Fibroblast of skin of left biceps (primary cell): ENCODE results near the gene KCNG1.
"Not testable (repeated sequence)": the region's sequence is repeated elsewhere in the genome, so short reads cannot be mapped to it uniquely, and the experiment has no call there.

Experiments
- DNase-seq, 2 experiments: peaks; one replicate each; pipeline ENCODE4 v3.0.0-alpha.2; 2013; ENCODE audit warnings: low read depth in 2 of 2

KCNG1 gene

GRCh38 chr20:51022803-51023616 lies at the start of gene KCNG1:
TSS of gene KCNG1 (minus strand) at chr20:51023107. CDS start at chr20:51010338, 12,769 bp downstream.
- peak in 1 of 2 experiments; percentile 39 for DNase-seq

GRCh38 chr20:51070621-51071020 lies 47.7 kb upstream of the KCNG1 start:
- DNase-seq, result no peak

GRCh38 chr20:51067792-51068191 lies 44.9 kb upstream of the KCNG1 start:
- DNase-seq, result no peak

GRCh38 chr20:51065615-51066014 lies 42.7 kb upstream of the KCNG1 start:
- no peak for DNase-seq

- no peak for DNase-seq
These were observed 41.2 kb upstream of the KCNG1 start for GRCh38 chr20:51064137-51064536.

GRCh38 chr20:51062065-51062464 lies 39.2 kb upstream of the KCNG1 start:
- DNase-seq, result no peak

- no peak for DNase-seq
These were observed 38.6 kb upstream of the KCNG1 start for GRCh38 chr20:51061418-51062045.

- no peak for DNase-seq
These were observed 37.4 kb upstream of the KCNG1 start for GRCh38 chr20:51060301-51060700.

- no peak for DNase-seq
These were observed 37.0 kb upstream of the KCNG1 start for GRCh38 chr20:51059862-51060261.

- DNase-seq, result no peak
These were observed 35.1 kb upstream of the KCNG1 start for GRCh38 chr20:51058017-51058416.

- no peak for DNase-seq
These were observed 31.3 kb upstream of the KCNG1 start for GRCh38 chr20:51054233-51054632.

- no peak for DNase-seq
These were observed 27.7 kb upstream of the KCNG1 start for GRCh38 chr20:51050531-51051075.

GRCh38 chr20:51046021-51046985 lies 23.4 kb upstream of the KCNG1 start:
- no peak for DNase-seq

- DNase-seq, result not testable (repeated sequence)
These were observed 22.6 kb upstream of the KCNG1 start for GRCh38 chr20:51045492-51045891.

- no peak for DNase-seq
These were observed 21.9 kb upstream of the KCNG1 start for GRCh38 chr20:51044796-51045195.

GRCh38 chr20:51043811-51044210 lies 20.9 kb upstream of the KCNG1 start:
- no peak for DNase-seq

- DNase-seq, result no peak
These were observed 19.8 kb upstream of the KCNG1 start for GRCh38 chr20:51042657-51043247.

- no peak for DNase-seq
These were observed 19.2 kb upstream of the KCNG1 start for GRCh38 chr20:51042064-51042463.

- no peak for DNase-seq
These were observed 14.7 kb upstream of the KCNG1 start for GRCh38 chr20:51037532-51038115.

- no peak for DNase-seq
These were observed 14.1 kb upstream of the KCNG1 start for GRCh38 chr20:51036827-51037531.
